Thyroid gland (tissue), 4 donors: ENCODE data around the gene POU6F1. TPM values are rescaled to one million over a fixed set of nuclear protein-coding genes. Genes with fewer than 3 reads are reported as not detected.
"Not testable (repeated sequence)": the region's sequence is repeated elsewhere in the genome, so short reads cannot be mapped to it uniquely, and the experiment has no call there.

Experiments
- DNase-seq, 2 donors: peaks; one replicate each; pipeline ENCODE4 v3.0.0-alpha.2; 2019
- H3K27ac ChIP-seq, 3 donors: fragments of 200-600 bp; sonication (generic); 1 replicate in 2 of 3; 2 replicates in 1 of 3; pipeline ENCODE4 v1.5.1; 2016 to 2019; ENCODE audit warnings: mild to moderate bottlenecking in 1 of 3, moderate library complexity in 1 of 3
- H3K27me3 ChIP-seq: fragments of 200-600 bp; sonication (generic); one replicate; pipeline ENCODE4 v1.5.1; 2019
- H3K36me3 ChIP-seq, 2 donors: fragments of 200-600 bp; sonication (generic); one replicate each; pipeline ENCODE4 v1.5.1; 2016 to 2019
- H3K4me1 ChIP-seq, 2 donors: fragments of 200-600 bp; sonication (generic); one replicate each; pipeline ENCODE4 v1.5.1; 2017 to 2019
- H3K4me3 ChIP-seq, 3 donors: fragments of 200-600 bp; sonication (generic); replicated peaks in 1 of 3; 1 replicate in 2 of 3; 2 replicates in 1 of 3; pipeline ENCODE4 v1.5.1; 2016; ENCODE audit warnings: mild to moderate bottlenecking in 1 of 3
- H3K9me3 ChIP-seq: fragments of 200-600 bp; sonication (generic); one replicate; pipeline ENCODE4 v1.5.1; 2017
- POLR2A ChIP-seq, 2 donors: fragments of 450-650 bp; IDR thresholded peaks; one replicate each; pipeline ENCODE4 v1.6.1; 2017; ENCODE audit warnings: antibody characterized with exemption in 2 of 2, mild to moderate bottlenecking in 2 of 2, moderate library complexity in 1 of 2
- WGBS, 2 donors: methylation state at CpG; one replicate each; pipeline ENCODE4 v1.1.5; 2017; 5-methylcytosine and 5-hydroxymethylcytosine counted together
- intact Hi-C: fragments of 100-400 bp; cut with DNase I; formaldehyde crosslinking; loops from one replicate; pipeline ENCODE4 v1.15.1; 2023
- total RNA-seq, 4 donors: library from RNA; depleted of rRNA; stranded (reverse); fragments of >200 nt; gene quantifications; one replicate each; pipeline ENCODE4 v1.2.3, GENCODE V29; 2016
- TF ChIP-seq, protein P1 (sequence below), 6 experiments: fragments of 200-600 bp in 3 of 6; fragments of 450-650 bp in 3 of 6; sonication (generic) in 3 of 6; IDR thresholded peaks; one replicate each; pipeline ENCODE4 v1.5.1; 2016 to 2019; ENCODE audit warnings: antibody characterized with exemption in 6 of 6, mild to moderate bottlenecking in 2 of 6, inconsistent platforms in 1 of 6, moderate library complexity in 1 of 6

The POU6F1 gene
- total RNA-seq, 4 donors from 2014 or later = 13.8 to 16.6 (median 14.5) TPM

DNA sequence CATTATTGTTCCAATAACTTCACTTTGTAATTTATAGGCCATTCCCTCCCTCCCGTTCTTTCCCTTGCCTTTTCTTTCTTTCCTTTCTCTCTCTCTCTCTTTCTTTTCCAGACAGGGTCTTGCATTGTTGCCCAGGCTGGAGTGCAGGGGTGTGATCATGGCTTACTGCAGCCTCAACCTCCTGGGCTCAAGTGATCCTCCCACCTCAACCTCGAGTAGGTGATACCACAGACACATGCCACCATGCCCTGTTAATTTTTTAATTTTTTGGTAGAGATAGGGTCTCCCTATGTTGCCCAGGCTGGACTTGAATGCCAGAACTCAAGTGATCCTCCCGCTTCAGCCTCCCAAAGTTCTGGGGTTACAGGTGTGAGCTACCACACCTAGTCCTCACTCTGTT is 6.8 kb upstream of the POU6F1 start:
- Histone ChIP-seq H3K4me3 (no peak overlapping the region), H3K36me3 (no peaks in the 10 kb centered on the region), H3K9me3 (no peaks in the 10 kb centered on the region), H3K4me1 (peaks cover 0 to under 1% of the 10 kb centered on the region in 2 donors), H3K27me3 (no peaks in the 10 kb centered on the region), H3K27ac (no peak overlapping the region)
- DNase-seq = no peak
- 92 to 93% methylated on average over 3 of the region's 3 CpGs for WGBS, 2 donors
- no peak for TF ChIP-seq POLR2A (IDR thresholded peaks at IDR 0.05)
- TF ChIP-seq, protein P1, sequence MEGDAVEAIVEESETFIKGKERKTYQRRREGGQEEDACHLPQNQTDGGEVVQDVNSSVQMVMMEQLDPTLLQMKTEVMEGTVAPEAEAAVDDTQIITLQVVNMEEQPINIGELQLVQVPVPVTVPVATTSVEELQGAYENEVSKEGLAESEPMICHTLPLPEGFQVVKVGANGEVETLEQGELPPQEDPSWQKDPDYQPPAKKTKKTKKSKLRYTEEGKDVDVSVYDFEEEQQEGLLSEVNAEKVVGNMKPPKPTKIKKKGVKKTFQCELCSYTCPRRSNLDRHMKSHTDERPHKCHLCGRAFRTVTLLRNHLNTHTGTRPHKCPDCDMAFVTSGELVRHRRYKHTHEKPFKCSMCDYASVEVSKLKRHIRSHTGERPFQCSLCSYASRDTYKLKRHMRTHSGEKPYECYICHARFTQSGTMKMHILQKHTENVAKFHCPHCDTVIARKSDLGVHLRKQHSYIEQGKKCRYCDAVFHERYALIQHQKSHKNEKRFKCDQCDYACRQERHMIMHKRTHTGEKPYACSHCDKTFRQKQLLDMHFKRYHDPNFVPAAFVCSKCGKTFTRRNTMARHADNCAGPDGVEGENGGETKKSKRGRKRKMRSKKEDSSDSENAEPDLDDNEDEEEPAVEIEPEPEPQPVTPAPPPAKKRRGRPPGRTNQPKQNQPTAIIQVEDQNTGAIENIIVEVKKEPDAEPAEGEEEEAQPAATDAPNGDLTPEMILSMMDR (IDR thresholded peaks at IDR 0.05) = no peak
- intact Hi-C loops = no loop called here

DNA sequence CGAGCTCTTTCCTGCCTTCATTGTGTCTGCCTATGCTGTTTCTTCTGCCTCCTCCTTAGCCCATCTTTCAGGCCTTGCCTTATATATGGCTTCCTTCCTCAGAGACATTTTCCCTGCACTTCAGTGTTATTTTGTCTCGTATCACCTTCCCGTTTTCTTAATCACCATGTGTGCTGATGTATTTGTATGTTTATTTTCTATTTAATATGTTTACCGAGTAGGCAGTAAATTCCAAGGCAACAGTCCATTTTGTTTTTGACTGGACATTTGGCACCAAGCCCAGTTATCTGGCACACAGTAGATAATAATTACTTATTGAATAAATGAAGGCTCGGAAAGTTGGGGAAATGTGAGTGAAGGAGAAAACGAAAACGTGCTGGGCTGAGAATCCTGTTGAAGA is 4.6 kb upstream of the POU6F1 start:
- no peak for DNase-seq
- TF ChIP-seq, protein P1 (IDR thresholded peaks at IDR 0.05) = no peak
- no peak for TF ChIP-seq POLR2A (IDR thresholded peaks at IDR 0.05)
- intact Hi-C loops = no loop called here
- Histone ChIP-seq H3K4me3 (no peak overlapping the region), H3K36me3 (no peaks in the 10 kb centered on the region), H3K27ac (no peak overlapping the region), H3K27me3 (no peaks in the 10 kb centered on the region), H3K4me1 (peaks cover 11 to 13% of the 10 kb centered on the region in 2 donors), H3K9me3 (no peaks in the 10 kb centered on the region)
- 68 to 70% methylated on average over 7 of the region's 7 CpGs for WGBS, 2 donors

DNA sequence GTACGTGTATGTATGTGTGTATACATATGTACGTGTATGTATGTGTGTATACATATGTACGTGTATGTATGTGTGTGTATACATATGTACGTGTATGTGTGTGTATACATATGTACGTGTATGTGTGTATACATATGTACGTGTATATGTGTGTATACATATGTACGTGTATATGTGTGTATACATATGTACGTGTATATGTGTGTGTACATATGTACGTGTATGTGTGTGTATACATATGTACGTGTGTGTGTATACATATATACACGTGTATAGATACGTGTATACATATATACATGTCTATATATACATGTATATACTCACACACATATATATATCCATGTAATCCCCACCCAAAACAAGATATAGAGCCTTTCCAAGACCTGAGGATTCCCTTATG is 2.0 kb upstream of the POU6F1 start:
- 89 to 91% methylated on average over 12 of the region's 12 CpGs for WGBS, 2 donors
- intact Hi-C loops = not testable (repeated sequence)

DNA sequence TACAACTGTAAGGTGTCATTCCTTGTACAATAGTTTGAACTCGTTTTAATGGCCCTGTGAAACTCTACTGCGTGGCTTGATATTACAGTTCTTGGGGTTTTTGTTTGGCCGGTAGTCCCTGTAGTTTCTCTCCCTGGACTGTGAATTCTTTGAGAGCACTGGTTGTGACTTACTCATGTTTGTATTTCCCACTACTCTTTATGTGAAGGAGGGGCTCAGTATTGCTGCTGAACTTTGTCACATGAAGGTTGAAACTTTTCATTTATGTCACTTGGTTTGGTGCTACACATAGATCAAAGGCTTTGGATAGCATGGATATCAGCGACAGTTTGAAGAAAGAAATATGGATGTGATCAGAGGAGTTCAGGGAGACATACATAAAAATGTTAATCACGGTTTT is 1.5 kb upstream of the POU6F1 start:
- Histone ChIP-seq H3K36me3 (no peaks in the 10 kb centered on the region), H3K27me3 (no peaks in the 10 kb centered on the region), H3K4me1 (peaks cover 13 to 20% of the 10 kb centered on the region in 2 donors), H3K27ac (peak overlapping the region in 1 of 3 donors; percentile 97), H3K9me3 (no peaks in the 10 kb centered on the region), H3K4me3 (no peak overlapping the region)
- intact Hi-C loops = no loop called here
- no peak for DNase-seq
- TF ChIP-seq POLR2A (IDR thresholded peaks at IDR 0.05) = no peak
- TF ChIP-seq, protein P1 (IDR thresholded peaks at IDR 0.05) = no peak
- 74 to 80% methylated on average over 5 of the region's 5 CpGs for WGBS, 2 donors

More for the DNA sequence above, 2.0 kb upstream of the POU6F1 start:
- not testable (repeated sequence) for H3K36me3 ChIP-seq, H3K27ac ChIP-seq, H3K27me3 ChIP-seq, DNase-seq, H3K9me3 ChIP-seq, H3K4me3 ChIP-seq
- peaks cover 13 to 20% of the 10 kb centered on the region in 2 donors for H3K4me1 ChIP-seq

DNA sequence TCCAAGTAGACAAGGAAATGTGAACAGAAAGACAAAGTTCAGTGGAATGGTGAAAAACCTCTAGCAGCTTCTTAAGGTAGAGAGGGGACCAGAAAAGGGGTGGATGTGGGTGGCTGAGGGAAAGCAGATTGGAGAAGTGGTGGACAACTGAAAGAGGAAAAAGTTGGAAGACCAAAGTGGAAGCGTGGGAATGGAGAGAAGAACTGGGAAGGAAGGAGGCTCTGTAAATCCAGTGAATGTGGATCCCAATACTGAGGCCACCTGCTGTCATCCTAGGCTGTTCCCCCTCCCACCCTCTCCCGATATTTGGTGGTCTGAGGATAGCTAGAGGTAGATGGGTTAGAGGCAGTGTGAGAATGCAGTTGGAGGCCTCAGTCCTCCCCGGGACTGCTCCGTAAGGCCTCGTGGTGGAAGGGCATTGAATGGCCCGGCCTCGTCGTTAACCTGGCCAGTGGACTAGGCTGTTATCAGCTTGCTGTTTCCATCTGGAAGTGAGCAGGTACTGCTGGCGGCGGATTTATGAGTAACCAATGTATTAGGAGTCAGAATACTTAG is 822 bp upstream of the POU6F1 start:
- Histone ChIP-seq H3K36me3 (no peaks in the 10 kb centered on the region), H3K9me3 (no peaks in the 10 kb centered on the region), H3K4me3 (peak overlapping the region in 2 of 3 donors; percentile 38 to 79), H3K27me3 (no peaks in the 10 kb centered on the region), H3K27ac (peak overlapping the region; percentile 94 to 99 (median 97)), H3K4me1 (peaks cover 13 to 20% of the 10 kb centered on the region in 2 donors)
- TF ChIP-seq, protein P1 (IDR thresholded peaks at IDR 0.05) = no peak
- TF ChIP-seq POLR2A (IDR thresholded peaks at IDR 0.05) = no peak
- no peak for DNase-seq
- 57 to 64% methylated on average over 10 of the region's 10 CpGs for whole genome bisulfite sequencing, 2 donors
- intact Hi-C loops = no loop called here
